ENCODE results near the gene LRRFIP2. TPM values are rescaled to one million over a fixed set of nuclear protein-coding genes. Genes with fewer than 3 reads are reported as not detected.

LRRFIP2 gene
- total RNA-seq, 1 experiment from 2014 or later, result 40.2 TPM

DNA sequence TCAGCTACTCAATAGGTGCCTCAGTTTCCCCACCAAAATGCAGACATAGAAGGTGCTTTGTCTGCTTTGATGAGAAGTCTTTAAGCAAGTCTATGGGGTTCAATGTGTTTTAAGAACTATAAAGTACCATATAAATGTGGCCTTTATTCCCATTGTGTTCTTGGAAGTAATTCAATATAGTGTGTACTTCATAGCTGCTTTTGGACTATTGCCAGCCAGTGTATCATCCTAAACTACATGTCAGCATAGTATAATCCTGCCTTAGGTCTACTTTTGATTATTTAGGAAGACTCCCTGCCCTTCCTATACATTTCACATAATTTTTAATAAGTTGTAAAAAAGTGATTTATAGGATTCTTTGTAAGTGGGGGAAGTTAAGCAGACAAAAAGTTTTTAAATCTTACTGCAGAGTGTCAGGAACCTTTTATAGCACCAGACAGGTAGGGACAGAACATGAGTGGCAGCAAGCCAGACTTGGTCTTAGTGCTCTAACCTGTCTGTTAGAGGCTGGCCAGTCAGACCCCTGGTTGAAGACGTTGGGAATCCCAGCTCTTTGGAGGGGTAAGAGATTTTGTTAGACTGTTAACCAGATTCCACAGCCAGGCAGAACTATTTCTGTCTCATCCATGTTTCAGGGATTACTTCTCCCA, 132.7 kb downstream of the LRRFIP2 start:
- ChIA-PET CTCF (no interaction called here), POLR2A (ENCODE audit: low non-redundant PET) (interaction anchor here (0.9 kb wide), 1 partner anchor 22 kb away, joined by 3 read pairs; no protein-coding TSS in a partner anchor)
- H3K36me3 ChIP-seq (ENCODE audit: insufficient read depth, low read length, poor library complexity, severe bottlenecking), result peaks cover 49% of the 10 kb centered on the region

GRCh38 chr3:37040231-37040630, 134.2 kb downstream of the LRRFIP2 start:
- POLR2A ChIA-PET (ENCODE audit: low non-redundant PET), result no interaction called here
- DNase-seq (ENCODE audit: low spot score), result no peak
- peaks cover 64% of the 10 kb centered on the region for H3K36me3 ChIP-seq (ENCODE audit: insufficient read depth, low read length, poor library complexity, severe bottlenecking)

More for the DNA sequence above, 132.7 kb downstream of the LRRFIP2 start:
- Histone ChIP-seq H3K4me3 (ENCODE audit: low read depth, low read length, poor library complexity, severe bottlenecking) (no peak overlapping the region), H3K27me3 (replicated peaks; ENCODE audit: insufficient read depth, low read depth, low read length, poor library complexity) (no peaks in the 10 kb centered on the region), H3K27ac (ENCODE audit: low read depth, low read length, poor library complexity, severe bottlenecking) (no peak overlapping the region), H3K4me1 (ENCODE audit: insufficient read depth, low read length, poor library complexity, severe bottlenecking) (no peaks in the 10 kb centered on the region), H3K9me3 (ENCODE audit: low read depth, low read length, poor library complexity, severe bottlenecking) (peaks cover 1% of the 10 kb centered on the region)
- DNase-seq (ENCODE audit: low spot score), result no peak
- intact Hi-C loops (cut with micrococcal nuclease; ENCODE audit: unreplicated experiment), result no loop called here
- TF ChIP-seq, protein P1, sequence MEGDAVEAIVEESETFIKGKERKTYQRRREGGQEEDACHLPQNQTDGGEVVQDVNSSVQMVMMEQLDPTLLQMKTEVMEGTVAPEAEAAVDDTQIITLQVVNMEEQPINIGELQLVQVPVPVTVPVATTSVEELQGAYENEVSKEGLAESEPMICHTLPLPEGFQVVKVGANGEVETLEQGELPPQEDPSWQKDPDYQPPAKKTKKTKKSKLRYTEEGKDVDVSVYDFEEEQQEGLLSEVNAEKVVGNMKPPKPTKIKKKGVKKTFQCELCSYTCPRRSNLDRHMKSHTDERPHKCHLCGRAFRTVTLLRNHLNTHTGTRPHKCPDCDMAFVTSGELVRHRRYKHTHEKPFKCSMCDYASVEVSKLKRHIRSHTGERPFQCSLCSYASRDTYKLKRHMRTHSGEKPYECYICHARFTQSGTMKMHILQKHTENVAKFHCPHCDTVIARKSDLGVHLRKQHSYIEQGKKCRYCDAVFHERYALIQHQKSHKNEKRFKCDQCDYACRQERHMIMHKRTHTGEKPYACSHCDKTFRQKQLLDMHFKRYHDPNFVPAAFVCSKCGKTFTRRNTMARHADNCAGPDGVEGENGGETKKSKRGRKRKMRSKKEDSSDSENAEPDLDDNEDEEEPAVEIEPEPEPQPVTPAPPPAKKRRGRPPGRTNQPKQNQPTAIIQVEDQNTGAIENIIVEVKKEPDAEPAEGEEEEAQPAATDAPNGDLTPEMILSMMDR (conservative IDR thresholded peaks at IDR 0.05; ENCODE audit: low read depth, low read length), result no peak
- TF ChIP-seq EZH2 (IDR thresholded peaks at IDR 0.05; ENCODE audit: borderline replicate concordance, low read depth, low read length, poor library complexity, severe bottlenecking), result no peak
- BruUV-seq (replicated peaks), result no TSS peak

DNA sequence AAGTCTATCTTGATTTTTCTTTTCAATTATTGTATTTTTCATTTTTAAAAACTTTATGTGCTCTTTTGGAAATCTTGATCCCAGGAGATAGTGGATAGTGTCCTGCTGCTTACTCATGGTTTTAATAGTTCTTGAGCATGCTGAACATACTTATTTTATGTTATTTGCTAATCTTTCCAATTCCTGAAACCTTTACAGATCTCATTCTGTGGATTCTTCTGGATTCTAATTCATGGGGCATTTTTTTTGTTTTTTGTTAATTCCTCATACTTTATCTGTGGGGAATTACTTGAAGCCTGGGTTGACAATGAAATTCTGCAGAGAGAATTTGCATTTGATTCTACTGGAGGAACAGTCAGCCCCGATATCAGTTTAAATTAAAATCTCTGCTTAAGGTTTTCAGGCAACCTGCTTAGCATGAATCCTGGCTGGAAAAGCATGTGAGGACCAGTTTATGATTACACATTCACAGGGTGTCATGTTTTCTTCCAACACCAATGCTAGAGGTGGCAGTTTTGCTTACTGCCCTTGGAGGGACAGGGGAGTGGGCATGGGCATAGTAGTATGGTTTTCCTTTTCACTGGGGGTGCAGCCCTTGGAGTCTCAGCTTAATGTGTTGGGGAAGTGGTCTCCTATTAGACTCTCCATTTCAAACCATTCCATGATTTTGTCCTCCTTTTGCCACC, 135.1 kb downstream of the LRRFIP2 start:
- Histone ChIP-seq H3K4me1 (ENCODE audit: insufficient read depth, low read length, poor library complexity, severe bottlenecking) (no peaks in the 10 kb centered on the region), H3K9me3 (ENCODE audit: low read depth, low read length, poor library complexity, severe bottlenecking) (peaks cover 20% of the 10 kb centered on the region), H3K27ac (ENCODE audit: low read depth, low read length, poor library complexity, severe bottlenecking) (no peak overlapping the region), H3K4me3 (ENCODE audit: low read depth, low read length, poor library complexity, severe bottlenecking) (no peak overlapping the region), H3K36me3 (ENCODE audit: insufficient read depth, low read length, poor library complexity, severe bottlenecking) (peaks cover 73% of the 10 kb centered on the region), H3K27me3 (replicated peaks; ENCODE audit: insufficient read depth, low read depth, low read length, poor library complexity) (no peaks in the 10 kb centered on the region)
- no TSS peak for BruUV-seq (replicated peaks)
- ChIA-PET POLR2A (ENCODE audit: low non-redundant PET) (no interaction called here), CTCF (no interaction called here)
- DNase-seq (ENCODE audit: low spot score), result no peak
- intact Hi-C loops (cut with micrococcal nuclease; ENCODE audit: unreplicated experiment), result no loop called here
- TF ChIP-seq EZH2 (IDR thresholded peaks at IDR 0.05; ENCODE audit: borderline replicate concordance, low read depth, low read length, poor library complexity, severe bottlenecking), result no peak
- TF ChIP-seq, protein P1 (conservative IDR thresholded peaks at IDR 0.05; ENCODE audit: low read depth, low read length), result no peak

More at GRCh38 chr3:37040231-37040630, 134.2 kb downstream of the LRRFIP2 start:
- BruUV-seq (replicated peaks), result no TSS peak
- Histone ChIP-seq H3K4me3 (ENCODE audit: low read depth, low read length, poor library complexity, severe bottlenecking) (no peak overlapping the region), H3K27ac (ENCODE audit: low read depth, low read length, poor library complexity, severe bottlenecking) (no peak overlapping the region), H3K27me3 (replicated peaks; ENCODE audit: insufficient read depth, low read depth, low read length, poor library complexity) (no peaks in the 10 kb centered on the region), H3K9me3 (ENCODE audit: low read depth, low read length, poor library complexity, severe bottlenecking) (peaks cover 16% of the 10 kb centered on the region), H3K4me1 (ENCODE audit: insufficient read depth, low read length, poor library complexity, severe bottlenecking) (no peaks in the 10 kb centered on the region)
- no peak for TF ChIP-seq EZH2 (IDR thresholded peaks at IDR 0.05; ENCODE audit: borderline replicate concordance, low read depth, low read length, poor library complexity, severe bottlenecking)
- CTCF ChIA-PET, result no interaction called here
- intact Hi-C loops (cut with micrococcal nuclease; ENCODE audit: unreplicated experiment), result no loop called here
